Left forelimb (tissue), 1 donor: Measurements from ENCODE around the gene CMTM2.
"Not testable (repeated sequence)": the region's sequence is repeated elsewhere in the genome, so short reads cannot be mapped to it uniquely, and the experiment has no call there.

ENCODE experiments used
- DNase-seq: peaks from one replicate; pipeline ENCODE4 v3.0.0-alpha.2; 2018; ENCODE audit warnings: low spot score

The CMTM2 gene

GRCh38 chr16:66585481-66586239, 6.4 kb downstream of the CMTM2 start:
- no peak for DNase-seq

DNA sequence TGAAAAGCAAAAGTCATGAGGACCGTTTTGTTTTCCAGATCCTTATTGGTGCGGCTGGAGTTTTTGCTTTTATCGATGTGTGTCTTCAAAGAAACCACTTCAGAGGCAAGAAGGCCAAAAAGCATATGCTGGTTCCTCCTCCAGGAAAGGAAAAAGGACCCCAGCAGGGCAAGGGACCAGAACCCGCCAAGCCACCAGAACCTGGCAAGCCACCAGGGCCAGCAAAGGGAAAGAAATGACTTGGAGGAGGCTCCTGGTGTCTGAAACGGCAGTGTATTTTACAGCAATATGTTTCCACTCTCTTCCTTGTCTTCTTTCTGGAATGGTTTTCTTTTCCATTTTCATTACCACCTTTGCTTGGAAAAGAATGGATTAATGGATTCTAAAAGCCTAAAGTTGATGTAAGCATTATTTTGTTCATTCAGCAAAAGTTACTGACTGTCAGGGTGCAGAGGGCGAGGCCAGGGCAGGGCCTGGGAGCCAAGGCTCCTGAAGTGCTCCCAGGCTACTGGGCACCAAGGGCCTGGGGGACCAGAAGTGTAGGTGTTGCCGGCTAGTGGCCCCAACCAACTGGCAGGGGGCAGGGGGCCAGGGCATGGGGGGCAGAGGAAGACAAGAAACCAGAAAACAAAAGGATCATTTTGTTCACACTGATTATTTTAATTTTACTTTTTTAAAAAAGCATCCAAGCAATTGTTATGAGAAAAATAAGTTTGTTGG, 8.8 kb downstream of the CMTM2 start:
- no peak for DNase-seq

- DNase-seq: no peak
Observed at GRCh38 chr16:66588981-66589713, 9.9 kb downstream of the CMTM2 start.

DNA sequence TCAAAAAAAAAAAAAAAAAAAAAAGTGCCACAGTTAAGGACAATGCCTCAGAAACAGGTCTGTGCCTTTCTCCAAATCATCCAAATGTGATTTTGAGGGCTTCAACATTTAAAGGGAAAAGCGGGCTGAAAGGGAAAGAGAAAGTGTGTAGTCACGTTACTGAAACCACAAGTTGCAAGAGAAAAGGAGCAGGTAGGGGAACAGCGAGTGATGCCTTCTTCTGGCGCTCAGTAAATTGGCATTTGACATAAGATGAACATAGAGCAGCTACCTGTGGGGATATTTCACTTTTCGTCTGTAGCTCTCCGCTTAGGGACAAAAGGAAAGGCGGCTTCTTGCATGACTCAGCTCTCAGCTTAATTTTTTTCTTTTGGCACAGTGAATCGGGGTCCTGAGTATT, 11.1 kb downstream of the CMTM2 start:
- DNase-seq: no peak

- no peak for DNase-seq
Observed at GRCh38 chr16:66591018-66591417, 11.8 kb downstream of the CMTM2 start.

DNA sequence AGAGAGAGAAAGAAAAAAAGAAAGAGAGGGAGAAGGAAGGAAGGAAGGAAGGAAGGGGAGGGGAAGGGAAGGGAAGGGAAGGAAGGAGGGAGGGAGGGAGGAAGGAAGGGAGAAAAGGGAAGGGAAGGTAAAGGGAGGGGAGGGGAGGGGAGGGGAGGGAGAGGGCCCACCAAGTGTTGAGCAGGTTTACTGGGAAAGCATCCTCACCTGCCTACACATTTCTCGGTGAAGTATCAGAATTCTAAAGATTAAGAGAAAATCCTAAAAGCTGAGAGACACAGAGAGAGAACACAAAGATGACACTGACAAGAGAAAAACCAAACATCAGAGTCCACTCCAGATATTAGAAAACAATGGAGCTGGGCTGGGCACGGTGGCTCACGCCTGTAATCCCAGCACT, 13.0 kb downstream of the CMTM2 start:
- no peak for DNase-seq

- DNase-seq: no peak
Observed at GRCh38 chr16:66592814-66593213, 13.6 kb downstream of the CMTM2 start.

GRCh38 chr16:66594739-66595138, 15.5 kb downstream of the CMTM2 start:
- DNase-seq: no peak

GRCh38 chr16:66596559-66596958, 17.3 kb downstream of the CMTM2 start:
- DNase-seq: not testable (repeated sequence)

DNA sequence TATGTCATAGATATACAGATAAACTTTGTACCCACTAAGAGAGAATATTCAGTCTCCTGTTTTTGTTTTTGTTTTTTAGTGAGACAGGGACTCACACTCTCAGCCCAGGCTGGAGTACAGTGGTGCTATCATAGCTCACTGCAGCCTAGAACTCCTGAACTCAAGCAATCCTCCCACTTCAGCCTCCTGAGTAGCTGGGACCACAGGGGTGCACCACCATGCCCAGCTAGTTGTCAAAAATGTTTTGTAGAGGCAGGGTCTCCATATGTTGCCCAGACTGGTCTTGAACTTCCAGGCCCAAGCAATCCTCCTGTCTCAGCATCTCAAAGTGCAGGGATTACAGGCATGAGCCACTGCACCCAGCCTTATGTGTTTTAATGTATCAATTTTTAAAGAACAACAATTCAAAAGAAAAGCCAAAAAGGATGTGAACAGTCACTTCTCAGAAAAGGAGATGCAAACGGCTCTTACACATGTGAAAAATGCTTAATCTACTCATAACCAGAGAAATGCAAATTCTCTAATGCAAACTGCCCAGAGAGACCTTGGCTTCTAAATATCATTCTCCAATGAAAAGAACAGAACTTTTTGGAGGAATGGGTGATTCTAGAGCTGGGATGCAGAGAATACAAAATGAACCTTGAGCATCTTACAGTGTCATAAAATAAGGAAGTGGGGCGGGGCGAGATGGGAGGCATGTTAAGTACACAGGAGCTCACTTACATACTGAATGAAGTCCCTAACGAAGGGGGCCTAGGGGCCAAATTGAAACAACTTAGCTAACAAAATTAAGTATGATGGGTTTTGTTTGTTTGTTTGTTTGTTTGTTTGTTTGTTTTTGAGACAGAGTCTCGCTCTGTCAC, 18.0 kb downstream of the CMTM2 start:
- no peak for DNase-seq

DNA sequence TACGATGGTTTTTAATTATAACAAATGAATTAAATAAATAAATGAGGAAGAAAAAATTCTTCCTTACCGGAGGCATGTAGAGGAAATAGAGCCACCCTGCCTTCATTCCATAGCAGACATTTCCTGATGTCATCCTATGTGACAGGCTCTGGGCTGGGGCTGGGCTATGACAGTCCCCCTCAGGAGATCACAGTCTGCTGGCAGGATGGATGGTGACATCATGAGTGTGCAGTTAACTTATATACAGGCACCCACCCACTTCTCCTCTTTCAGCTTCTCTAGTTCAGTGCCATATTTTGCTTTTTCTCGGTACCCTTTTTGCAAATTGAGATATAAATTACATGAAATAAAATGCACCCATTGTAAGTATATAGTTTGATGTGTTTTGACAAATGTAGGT, 18.8 kb downstream of the CMTM2 start:
- DNase-seq: no peak

GRCh38 chr16:66599726-66600125, 20.5 kb downstream of the CMTM2 start:
- no peak for DNase-seq

- DNase-seq: no peak
Observed at GRCh38 chr16:66600477-66600876, 21.2 kb downstream of the CMTM2 start.

- no peak for DNase-seq
Observed at GRCh38 chr16:66601471-66601870, 22.2 kb downstream of the CMTM2 start.

GRCh38 chr16:66603537-66604375, 24.5 kb downstream of the CMTM2 start:
- DNase-seq: peak; percentile 87

- peak; percentile 91 for DNase-seq
Observed at GRCh38 chr16:66604376-66605176, 25.3 kb downstream of the CMTM2 start, which contains the start of gene CMTM3. TSS of gene CMTM3 (plus strand) at chr16:66604704. CDS start at chr16:66604806, 102 bp downstream.

GRCh38 chr16:66605177-66605978, 26.1 kb downstream of the CMTM2 start:
- peak; percentile 79 for DNase-seq

DNA sequence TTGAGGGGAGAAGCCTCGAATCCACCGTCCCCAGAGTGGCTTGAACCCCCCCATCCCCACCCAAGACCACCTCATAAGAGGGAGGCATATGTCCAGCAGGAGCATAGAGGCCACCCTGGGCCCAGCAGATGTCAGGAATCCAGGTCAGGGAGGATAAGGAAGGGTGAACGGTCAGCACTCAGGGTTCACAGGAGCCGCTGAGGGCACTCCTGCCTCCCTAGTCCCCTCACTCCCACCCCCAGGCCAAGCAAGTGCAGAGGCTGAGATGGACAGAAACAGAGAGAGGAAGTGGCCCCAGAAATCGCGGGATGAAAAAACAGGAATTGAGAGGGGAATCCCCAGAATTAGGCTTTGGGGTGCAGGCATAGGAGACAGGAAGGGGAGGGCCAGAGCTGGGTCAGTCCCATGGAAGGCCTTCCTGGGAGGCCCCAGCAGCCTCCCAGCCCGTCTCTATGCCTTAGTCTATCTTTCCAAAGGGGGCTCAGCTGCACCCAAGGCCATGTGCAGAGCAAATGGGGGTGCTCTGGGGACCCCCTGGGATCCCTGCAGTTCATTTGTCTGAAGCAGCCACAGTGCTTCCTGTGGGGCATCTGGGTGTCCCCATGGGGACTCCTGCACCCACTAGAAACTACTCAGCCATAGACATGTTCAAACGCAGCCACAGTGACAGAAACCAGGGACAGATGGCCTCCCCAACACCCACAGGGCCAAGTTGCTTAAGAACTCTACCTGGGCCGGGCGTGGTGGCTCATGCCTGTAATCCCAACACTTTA, 26.9 kb downstream of the CMTM2 start:
- no peak for DNase-seq
